GM19193 (cell line): ENCODE measurements around the gene CDH23.

Experiments
- POLR2A ChIP-seq: IDR thresholded peaks from 4 replicates; pipeline ENCODE4 v1.6.1; 2011; ENCODE audit not compliant: insufficient read depth, insufficient read length; ENCODE audit errors: extremely low read depth

The CDH23 gene

DNA sequence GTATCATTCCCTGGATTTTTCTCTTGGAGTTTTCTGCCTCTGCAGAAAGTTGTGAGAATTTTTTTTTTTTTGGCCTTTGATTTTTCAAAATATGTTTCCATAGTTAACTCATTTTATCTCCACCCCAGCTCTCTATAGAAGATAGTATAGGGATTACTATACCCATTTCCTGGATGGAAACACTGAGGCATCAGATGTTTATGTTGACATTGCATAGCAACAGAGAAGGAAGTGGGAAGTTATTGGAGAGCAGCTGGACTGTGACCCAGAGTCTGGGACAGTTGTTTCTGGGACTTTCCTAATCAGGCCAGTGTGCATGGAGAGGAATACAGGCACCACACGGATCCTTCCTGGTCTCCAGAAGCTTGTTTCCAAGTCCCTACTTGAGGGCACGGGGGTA, 158.0 kb downstream of the CDH23 start:
- TF ChIP-seq POLR2A: no peak

GRCh38 chr10:71555087-71555723, 158.5 kb downstream of the CDH23 start:
- TF ChIP-seq POLR2A: no peak

DNA sequence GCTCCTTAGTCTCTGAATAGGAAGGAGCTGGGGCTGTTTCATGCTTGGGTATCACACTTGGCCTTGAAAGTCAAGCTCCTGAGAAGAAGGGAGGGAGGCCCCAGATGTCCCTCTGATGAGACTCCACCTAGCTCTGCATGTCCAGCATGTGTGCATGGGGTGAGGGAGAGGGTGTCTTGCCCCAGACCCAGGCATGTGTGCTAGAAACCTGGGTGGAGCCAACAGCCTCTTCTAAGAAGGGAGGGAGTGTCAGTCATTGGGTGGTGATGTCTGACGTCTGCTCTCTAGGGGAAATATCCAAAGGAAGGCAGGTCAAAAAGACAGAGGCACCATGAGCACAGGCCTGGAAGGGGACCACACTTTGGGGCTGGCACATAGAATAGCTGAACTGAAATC, 159.0 kb downstream of the CDH23 start:
- TF ChIP-seq POLR2A: no peak

GRCh38 chr10:71558991-71559390, 162.3 kb downstream of the CDH23 start:
- TF ChIP-seq POLR2A: no peak

- no peak for TF ChIP-seq POLR2A
Observed at GRCh38 chr10:71561003-71561574, 164.4 kb downstream of the CDH23 start.

- TF ChIP-seq POLR2A: no peak
Observed at GRCh38 chr10:71562181-71562580, 165.5 kb downstream of the CDH23 start.

DNA sequence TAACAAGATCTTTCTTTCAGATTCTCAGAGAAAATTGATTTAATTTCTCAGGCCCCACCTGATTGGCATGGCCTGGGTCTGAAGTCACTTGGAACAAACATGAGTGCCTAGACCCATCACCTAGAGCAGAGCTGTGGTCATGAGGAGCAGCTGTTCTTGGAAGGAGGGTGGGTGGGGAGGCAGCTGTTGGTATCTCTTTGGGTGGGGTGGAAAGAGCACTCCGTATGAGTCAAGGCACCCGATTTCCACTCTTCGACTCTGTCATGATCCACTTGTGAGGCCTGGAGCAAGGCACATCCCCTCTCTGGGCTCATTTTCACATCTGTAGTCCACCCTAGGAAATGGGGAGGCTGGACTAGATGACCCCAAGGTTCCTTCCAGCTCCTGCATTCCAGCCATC, 166.2 kb downstream of the CDH23 start:
- no peak for TF ChIP-seq POLR2A

GRCh38 chr10:71564194-71564820, 167.6 kb downstream of the CDH23 start:
- TF ChIP-seq POLR2A: no peak

DNA sequence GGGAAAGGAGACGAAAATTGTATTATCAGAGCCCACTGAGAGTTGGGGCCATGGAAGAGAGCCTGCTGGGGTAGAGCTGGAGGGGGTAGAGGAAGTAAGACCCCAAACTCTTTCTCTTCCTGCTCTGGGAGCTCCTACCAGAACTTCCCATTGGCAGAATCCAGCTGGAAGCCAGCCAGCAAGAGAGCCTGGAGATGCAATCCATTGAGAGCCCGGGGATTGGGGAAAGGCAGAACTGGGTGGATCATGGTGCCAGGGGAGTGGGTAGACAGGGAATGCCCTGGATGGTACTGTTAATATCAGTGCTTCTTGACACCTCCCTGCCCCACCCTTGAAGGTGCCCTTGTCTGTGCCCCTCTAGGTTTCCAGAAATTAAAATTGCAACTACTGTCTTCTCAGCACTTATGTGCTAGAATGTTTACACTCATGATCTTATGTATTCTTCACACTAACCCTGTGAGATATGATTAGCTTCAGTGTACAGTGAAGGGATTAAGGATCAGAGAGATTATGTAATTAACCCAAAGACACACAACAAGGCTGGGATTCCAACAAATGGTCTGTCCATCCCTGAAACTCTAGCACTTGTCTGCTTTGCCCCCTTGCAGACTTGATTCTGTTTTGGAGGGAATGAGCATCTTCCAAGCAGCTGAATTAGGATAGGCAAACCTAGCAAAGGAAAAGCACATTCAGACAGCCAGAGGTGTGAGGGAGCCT, 168.7 kb downstream of the CDH23 start:
- TF ChIP-seq POLR2A: no peak

DNA sequence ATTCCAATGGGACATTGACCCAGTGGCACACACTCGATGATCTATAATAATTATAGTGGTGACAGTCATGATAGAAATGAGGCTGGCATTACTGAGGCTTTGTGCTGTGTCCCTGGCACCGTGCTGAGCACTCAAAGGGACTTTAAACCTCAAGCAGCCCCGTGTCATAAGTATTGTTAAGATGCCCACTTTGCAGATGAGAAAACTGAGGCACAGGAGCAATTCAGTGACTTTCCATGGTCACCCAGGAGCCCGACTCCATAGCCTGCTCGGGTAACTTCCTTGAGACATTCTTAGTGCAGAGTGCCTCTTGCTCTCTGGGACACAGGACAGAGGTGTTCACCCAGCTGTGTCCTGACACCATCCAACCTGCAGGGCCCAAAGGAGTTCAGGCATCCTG, 170.3 kb downstream of the CDH23 start:
- TF ChIP-seq POLR2A: no peak

- TF ChIP-seq POLR2A: no peak
Observed at GRCh38 chr10:71568896-71569492, 172.3 kb downstream of the CDH23 start.

DNA sequence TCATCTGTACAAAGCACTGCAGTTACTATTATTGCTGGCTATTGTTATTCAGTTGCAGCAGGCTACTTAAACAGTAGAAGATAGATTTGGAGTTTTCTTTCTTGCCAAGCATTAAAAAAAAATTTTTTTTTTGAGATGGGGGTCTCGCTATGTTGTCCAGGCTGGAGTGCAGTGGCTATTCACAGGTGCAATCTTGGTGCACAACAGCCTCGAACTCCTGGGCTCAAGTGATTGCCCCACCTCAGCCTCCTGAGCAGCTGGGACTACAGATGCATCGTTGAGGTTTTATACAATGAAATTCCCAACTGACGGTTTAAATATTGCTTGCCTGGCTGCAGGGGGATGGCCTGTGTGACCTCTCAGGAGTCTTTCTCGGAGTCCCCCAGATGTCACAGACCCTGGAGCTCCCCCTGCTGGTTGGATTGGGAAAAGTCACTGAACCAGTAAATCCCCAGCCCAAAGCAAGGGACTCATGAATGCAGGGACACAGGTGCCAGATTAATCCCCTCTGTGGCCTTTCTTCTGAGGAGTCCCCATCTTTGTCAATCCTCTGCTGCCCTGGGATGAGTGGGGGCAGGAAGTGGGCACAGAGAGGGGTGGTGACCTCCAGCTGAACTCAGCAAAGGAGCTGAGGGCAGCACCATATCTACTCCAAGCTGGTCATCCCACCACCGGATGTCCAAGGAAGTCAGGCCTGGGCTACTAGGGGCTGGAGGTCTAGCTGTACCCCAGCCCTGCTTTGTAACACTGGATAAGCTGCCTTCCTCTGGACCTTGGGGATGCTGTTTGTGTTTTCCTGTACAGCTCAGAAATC, 173.3 kb downstream of the CDH23 start:
- TF ChIP-seq POLR2A: no peak

DNA sequence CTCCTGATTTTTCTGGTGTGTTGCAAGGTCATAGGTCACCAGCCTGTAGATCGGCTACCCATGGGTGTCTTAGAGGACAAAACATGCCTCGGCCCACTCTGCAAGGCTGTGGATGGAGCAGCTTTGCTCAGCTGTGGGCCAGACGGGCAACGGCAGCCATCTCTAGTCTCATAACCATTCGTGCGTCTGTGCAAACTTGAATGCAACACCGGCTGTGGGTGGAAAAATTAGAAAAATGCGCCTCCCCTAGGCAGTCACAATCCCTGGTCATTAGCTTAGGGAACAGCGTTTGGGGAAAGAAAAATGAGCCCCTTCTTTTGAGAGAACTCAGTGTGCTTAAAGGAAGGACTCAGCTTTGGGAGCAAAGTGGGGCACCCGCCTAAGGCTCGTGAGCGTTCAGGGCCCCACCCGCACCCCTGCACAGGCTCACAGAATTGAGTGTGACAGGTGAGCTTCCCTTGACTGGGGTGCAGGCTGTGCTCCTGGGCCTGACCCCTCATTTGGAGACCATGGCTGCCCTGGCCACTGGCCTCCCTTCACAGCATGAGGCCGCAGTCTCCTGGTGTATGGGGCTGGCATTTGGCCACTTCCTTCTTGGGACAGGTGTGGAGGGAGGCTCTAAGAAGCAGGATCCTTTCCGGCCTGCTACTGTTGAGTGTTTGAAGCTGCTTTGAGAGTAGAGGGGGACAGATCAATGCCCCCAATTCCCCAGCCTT, 174.9 kb downstream of the CDH23 start:
- no peak for TF ChIP-seq POLR2A

- no peak for TF ChIP-seq POLR2A
Observed at GRCh38 chr10:71572962-71573361, 176.2 kb downstream of the CDH23 start.
